Measurements from ENCODE around the gene RAP1GDS1.

- TF ChIP-seq CTCF (IDR thresholded peaks at IDR 0.05; ENCODE audit: insufficient read depth, low read length) = no peak
- TF ChIP-seq REST (IDR thresholded peaks at IDR 0.05; ENCODE audit: insufficient replicate concordance, low read depth) = no peak
- no peak for TF ChIP-seq POLR2AphosphoS5 (IDR thresholded peaks at IDR 0.05; ENCODE audit: low read depth)
- TF ChIP-seq GABPA (IDR thresholded peaks at IDR 0.05; ENCODE audit: low read depth) = no peak
- TF ChIP-seq SPI1 (IDR thresholded peaks at IDR 0.05; ENCODE audit: borderline replicate concordance, low read depth) = no peak
These were observed 213.2 kb downstream of the RAP1GDS1 start for GRCh38 chr4:98474408-98474844.
